PC-3 (cell line): ENCODE data around the gene OR13A1. TPM values are rescaled to one million over a fixed set of nuclear protein-coding genes. Genes with fewer than 3 reads are reported as not detected.
"Not testable (repeated sequence)": the region's sequence is repeated elsewhere in the genome, so short reads cannot be mapped to it uniquely, and the experiment has no call there.

Experiments
- ATAC-seq: fragments of 200-7000 bp; cut with Tn5 transposase; 2 replicates; pipeline ENCODE4 v1.9.1; 2020; ENCODE audit warnings: mild to moderate bottlenecking, moderate library complexity
- BruUV-seq: library from RNA; stranded (reverse); fragments of 400-500 nt; replicated peaks from 2 replicates; lab custom pipeline; 2021; lab: Mats Ljungman, UMichigan
- CTCF ChIA-PET: fragments of 300-600 bp; sonication (Branson Sonifier 250); formaldehyde crosslinking; loops from one replicate; lab custom pipeline; 2022; ENCODE audit warnings: antibody characterized with exemption; lab: Charles Lee
- POLR2A ChIA-PET: fragments of 300-600 bp; sonication (Branson Sonifier 250); formaldehyde crosslinking; loops from one replicate; lab custom pipeline; 2022; ENCODE audit warnings: antibody characterized with exemption; ENCODE audit not compliant: unreplicated experiment; lab: Charles Lee
- DNase-seq: peaks from one replicate; pipeline ENCODE4 v3.0.0-alpha.2; 2015
- H2AFZ ChIP-seq: fragments of 300-600 bp; sonication (generic); 2 replicates; pipeline ENCODE4 v1.6.0; 2016; ENCODE audit warnings: antibody characterized with exemption, low read length
- H3F3A ChIP-seq: fragments of 300-600 bp; sonication (generic); one replicate; pipeline ENCODE4 v1.6.0; 2017; ENCODE audit warnings: antibody characterized with exemption, low read length, control low read depth, mild to moderate bottlenecking; ENCODE audit not compliant: unreplicated experiment
- H3K27ac ChIP-seq: fragments of 300-600 bp; sonication (generic); 2 replicates; pipeline ENCODE4 v1.5.1; 2016; ENCODE audit warnings: mild to moderate bottlenecking, low read length
- H3K27me3 ChIP-seq: fragments of 300-600 bp; sonication (generic); 2 replicates; pipeline ENCODE4 v1.6.1; 2016; ENCODE audit warnings: low read length, mixed read lengths
- H3K36me3 ChIP-seq: fragments of 300-600 bp; sonication (generic); 2 replicates; pipeline ENCODE4 v1.6.1; 2016; ENCODE audit warnings: low read depth, mixed run types, low read length, mixed read lengths
- H3K4me1 ChIP-seq: fragments of 300-600 bp; sonication (generic); 2 replicates; pipeline ENCODE4 v1.5.1; 2016; ENCODE audit warnings: low read length; ENCODE audit not compliant: insufficient read depth
- H3K4me2 ChIP-seq: fragments of 300-600 bp; sonication (generic); 2 replicates; pipeline ENCODE4 v1.6.0; 2016; ENCODE audit warnings: low read length
- H3K4me3 ChIP-seq: fragments of 300-600 bp; sonication (generic); 2 replicates; pipeline ENCODE4 v1.5.1; 2016; ENCODE audit warnings: mild to moderate bottlenecking, low read length, mixed read lengths
- H3K79me2 ChIP-seq: fragments of 300-600 bp; sonication (generic); 2 replicates; pipeline ENCODE4 v1.6.1; 2017; ENCODE audit warnings: low read length, mixed read lengths
- H3K9ac ChIP-seq: fragments of 300-600 bp; sonication (generic); 2 replicates; pipeline ENCODE4 v1.6.0; 2016; ENCODE audit warnings: mild to moderate bottlenecking, low read length
- H3K9me2 ChIP-seq: fragments of 300-600 bp; sonication (generic); replicated peaks from 2 replicates; pipeline ENCODE4 v1.6.1; 2016; ENCODE audit warnings: mixed run types, low read length, mixed read lengths
- H3K9me3 ChIP-seq: fragments of 300-600 bp; sonication (generic); 2 replicates; pipeline ENCODE4 v1.6.1; 2016; ENCODE audit warnings: low read length, mixed read lengths
- H4K20me1 ChIP-seq: fragments of 300-600 bp; sonication (generic); 2 replicates; pipeline ENCODE4 v1.6.1; 2016; ENCODE audit warnings: low read length, mixed read lengths
- CTCF ChIP-seq: fragments of 300-600 bp; sonication (generic); conservative IDR thresholded peaks from 2 replicates; pipeline ENCODE4 v1.5.1; 2017; ENCODE audit warnings: antibody characterized with exemption, low read depth, mild to moderate bottlenecking, low read length
- EZH2 ChIP-seq: fragments of 300-600 bp; sonication (generic); IDR thresholded peaks from one replicate; pipeline ENCODE4 v1.6.1; 2017; ENCODE audit warnings: antibody characterized with exemption, mild to moderate bottlenecking, low read length; ENCODE audit not compliant: unreplicated experiment
- EZH2phosphoT487 ChIP-seq: fragments of 300-600 bp; sonication (generic); IDR thresholded peaks from 2 replicates; pipeline ENCODE4 v1.6.1; 2018; ENCODE audit warnings: mild to moderate bottlenecking, antibody characterized with exemption, low read length, borderline replicate concordance
- intact Hi-C: fragments of 100-400 bp; cut with micrococcal nuclease; formaldehyde crosslinking; loops from 2 replicates; pipeline ENCODE4 v1.9.0; 2023
- total RNA-seq: library from RNA; depleted of rRNA; stranded (reverse); fragments of >200 nt; gene quantifications from 2 replicates; pipeline ENCODE4 v1.2.3, GENCODE V29; 2014

The OR13A1 gene
- total RNA-seq, 1 experiment from 2014 or later, result 0.04 TPM

GRCh38 chr10:45355494-45355893 lies 40.1 kb upstream of the OR13A1 start:
- DNase-seq (no peak), ATAC-seq (no peak)
- POLR2A ChIA-PET, result no interaction called here
- Histone ChIP-seq H3F3A (no peaks in the 10 kb centered on the region), H3K27ac (no peak overlapping the region), H3K36me3 (no peaks in the 10 kb centered on the region), H3K9me3 (no peaks in the 10 kb centered on the region), H3K79me2 (no peaks in the 10 kb centered on the region), H3K4me1 (no peaks in the 10 kb centered on the region), H4K20me1 (no peaks in the 10 kb centered on the region), H3K9me2 (no peaks in the 10 kb centered on the region), H3K27me3 (peaks cover 49% of the 10 kb centered on the region), H3K4me3 (no peak overlapping the region), H2AFZ (no peak overlapping the region), H3K4me2 (no peak overlapping the region), H3K9ac (no peak overlapping the region)
- intact Hi-C loops, result no loop called here
- CTCF ChIA-PET, result no interaction called here
- TF ChIP-seq EZH2, result no peak
- no peak for TF ChIP-seq EZH2phosphoT487
- no peak for TF ChIP-seq CTCF
- no TSS peak for BruUV-seq

- Histone ChIP-seq H3K9me2 (no peaks in the 10 kb centered on the region), H2AFZ (no peak overlapping the region), H3K4me1 (no peaks in the 10 kb centered on the region), H3K27me3 (peaks cover 44% of the 10 kb centered on the region), H3K27ac (no peak overlapping the region), H3F3A (no peaks in the 10 kb centered on the region), H3K79me2 (no peaks in the 10 kb centered on the region), H3K9ac (no peak overlapping the region), H3K36me3 (no peaks in the 10 kb centered on the region), H3K4me2 (no peak overlapping the region), H3K9me3 (no peaks in the 10 kb centered on the region), H3K4me3 (no peak overlapping the region), H4K20me1 (no peaks in the 10 kb centered on the region)
- POLR2A ChIA-PET, result no interaction called here
- intact Hi-C loops, result no loop called here
- TF ChIP-seq CTCF, result no peak
- TF ChIP-seq EZH2phosphoT487, result no peak
- TF ChIP-seq EZH2, result no peak
- no peak for ATAC-seq
- DNase-seq, result no peak
- CTCF ChIA-PET, result no interaction called here
- BruUV-seq, result no TSS peak
Observed at GRCh38 chr10:45354261-45354660, 38.9 kb upstream of the OR13A1 start.

- CTCF ChIA-PET, result no interaction called here
Observed at GRCh38 chr10:45353186-45353585, 37.8 kb upstream of the OR13A1 start.

GRCh38 chr10:45348196-45348765 lies 32.9 kb upstream of the OR13A1 start:
- DNase-seq, H3F3A ChIP-seq, H3K4me2 ChIP-seq, H3K79me2 ChIP-seq, H3K27ac ChIP-seq, H3K36me3 ChIP-seq, POLR2A ChIA-PET, H3K9ac ChIP-seq, H3K4me1 ChIP-seq, H2AFZ ChIP-seq, H3K9me3 ChIP-seq, H3K4me3 ChIP-seq, intact Hi-C loops, H4K20me1 ChIP-seq, CTCF ChIA-PET, H3K9me2 ChIP-seq, ATAC-seq, BruUV-seq: not testable (repeated sequence)
- peaks cover 13% of the 10 kb centered on the region; the same call in 1 of the 2 replicates for H3K27me3 ChIP-seq

More at GRCh38 chr10:45353186-45353585, 37.8 kb upstream of the OR13A1 start:
- no peak for ATAC-seq
- H3K9me2 ChIP-seq, result no peaks in the 10 kb centered on the region
- no peak overlapping the region for H3K4me3 ChIP-seq
- H2AFZ ChIP-seq, result no peak overlapping the region
- H3F3A ChIP-seq, result no peaks in the 10 kb centered on the region
- TF ChIP-seq EZH2phosphoT487 (no peak), EZH2 (no peak), CTCF (no peak)
- intact Hi-C loops, result no loop called here
- no peak overlapping the region for H3K27ac ChIP-seq
- no peaks in the 10 kb centered on the region for H3K4me1 ChIP-seq
- no peak for DNase-seq
- no peak overlapping the region for H3K4me2 ChIP-seq
- H3K9ac ChIP-seq, result no peak overlapping the region
- BruUV-seq, result no TSS peak
- no peaks in the 10 kb centered on the region for H3K9me3 ChIP-seq
- H3K79me2 ChIP-seq, result no peaks in the 10 kb centered on the region
- no peaks in the 10 kb centered on the region for H4K20me1 ChIP-seq
- H3K27me3 ChIP-seq, result peaks cover 44% of the 10 kb centered on the region
- no peaks in the 10 kb centered on the region for H3K36me3 ChIP-seq
- POLR2A ChIA-PET, result no interaction called here
